ENCODE data around the gene TIMM21.

- TF ChIP-seq SP1 (IDR thresholded peaks at IDR 0.05) (no peak), SUZ12 (IDR thresholded peaks at IDR 0.05) (no peak), ELF4 (IDR thresholded peaks at IDR 0.05) (no peak), FOXA1 (IDR thresholded peaks at IDR 0.05) (no peak), TARDBP (IDR thresholded peaks at IDR 0.05) (no peak), FOXK2 (IDR thresholded peaks at IDR 0.05) (no peak), BHLHE40 (IDR thresholded peaks at IDR 0.05; ENCODE audit: borderline replicate concordance) (no peak), HDGF (IDR thresholded peaks at IDR 0.05; ENCODE audit: borderline replicate concordance) (no peak)
Observed at GRCh38 chr18:74132201-74132600, 16.1 kb upstream of the TIMM21 start.
